Left ventricle myocardium superior (tissue), 1 donor: ENCODE results near the gene IL16. TPM values are rescaled to one million over a fixed set of nuclear protein-coding genes. Genes with fewer than 3 reads are reported as not detected.
A peak's percentile ranks its signal among the peaks of the same experiment; 100 is the strongest.
"Not testable (repeated sequence)": the region's sequence is repeated elsewhere in the genome, so short reads cannot be mapped to it uniquely, and the experiment has no call there.

Experiments used
- ATAC-seq: fragments of 200-7000 bp; cut with Tn5 transposase; one replicate; pipeline ENCODE4 v1.9.1; 2020; ENCODE audit warnings: mild to moderate bottlenecking, moderate library complexity
- DNase-seq: peaks from one replicate; pipeline ENCODE4 v3.0.0-alpha.2; 2020
- intact Hi-C: fragments of 100-400 bp; cut with micrococcal nuclease; formaldehyde crosslinking; loops from one replicate; pipeline ENCODE4 v1.11.0; 2022
- total RNA-seq: library from RNA; stranded (reverse); fragmentation: NEBNext Ultra II Directional; extraction: Animal tissue kit (Norgen Biotek cat#: 25700); gene quantifications from one replicate; pipeline ENCODE4 v1.2.1, GENCODE V29; 2021
- donor health status: DM: no; HTN: yes; CAD: no; lungs with severe emphysema.

The IL16 gene
- total RNA-seq, 1 donor from 2014 or later, result 5.5 TPM

DNA sequence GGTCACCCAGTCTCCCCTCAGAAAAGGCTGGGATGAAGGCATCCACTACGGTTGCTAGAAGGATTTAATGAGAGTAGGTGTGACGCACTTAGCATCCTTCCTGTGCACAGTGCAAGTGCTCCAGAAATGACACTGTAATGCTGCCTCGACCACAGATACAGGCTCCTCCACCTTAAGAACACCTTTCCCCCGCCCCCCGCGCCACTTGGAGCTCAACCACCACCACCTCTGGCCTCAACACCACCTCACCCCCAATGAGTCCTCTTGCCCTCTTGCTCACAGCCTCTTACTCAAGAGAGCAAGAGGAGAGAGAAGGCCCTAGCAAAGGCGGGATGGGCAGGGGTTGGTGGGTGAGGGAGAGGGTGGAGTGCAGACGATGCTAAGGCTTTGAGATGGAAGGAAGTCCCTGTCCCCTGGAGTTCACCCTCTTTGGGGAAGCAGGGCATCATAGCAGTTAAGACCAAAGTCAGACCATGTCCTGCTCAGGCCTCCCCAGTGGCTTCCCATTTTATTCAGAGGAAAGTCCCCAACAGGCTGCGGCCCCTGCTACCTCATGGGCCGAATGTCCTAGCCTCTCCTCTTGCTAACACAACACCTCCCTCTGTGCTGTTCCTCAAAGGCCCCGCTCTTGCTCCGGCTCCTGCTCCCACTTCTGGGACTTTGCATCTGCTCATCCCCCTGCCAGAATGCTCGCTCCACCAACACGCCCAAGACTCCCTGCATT, 118.9 kb downstream of the IL16 start:
- intact Hi-C loops, result no loop called here
- ATAC-seq (no peak), DNase-seq (no peak)

DNA sequence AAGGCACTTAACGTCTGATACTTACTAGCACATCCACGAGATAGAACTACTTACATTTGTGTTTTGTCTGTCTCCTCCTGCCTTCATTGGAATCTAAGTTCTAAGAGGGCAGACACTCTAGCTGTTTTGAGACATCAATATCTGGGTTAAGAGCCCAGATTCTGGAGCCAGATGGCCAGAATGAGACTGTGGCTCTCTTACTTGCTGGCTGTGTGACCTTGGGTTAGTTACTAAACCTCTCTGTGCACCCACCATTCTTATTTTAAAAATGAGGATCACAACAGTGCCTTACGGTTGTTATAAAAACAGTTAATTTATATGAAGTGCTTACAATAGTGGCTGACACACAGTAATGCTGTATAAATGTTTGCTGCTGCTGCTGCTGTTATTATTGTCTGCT, 119.6 kb downstream of the IL16 start:
- no peak for DNase-seq
- ATAC-seq, result no peak
- intact Hi-C loops, result no loop called here

GRCh38 chr15:81317642-81318017, 121.0 kb downstream of the IL16 start:
- DNase-seq, result no peak
- no peak for ATAC-seq
- intact Hi-C loops, result no loop called here

DNA sequence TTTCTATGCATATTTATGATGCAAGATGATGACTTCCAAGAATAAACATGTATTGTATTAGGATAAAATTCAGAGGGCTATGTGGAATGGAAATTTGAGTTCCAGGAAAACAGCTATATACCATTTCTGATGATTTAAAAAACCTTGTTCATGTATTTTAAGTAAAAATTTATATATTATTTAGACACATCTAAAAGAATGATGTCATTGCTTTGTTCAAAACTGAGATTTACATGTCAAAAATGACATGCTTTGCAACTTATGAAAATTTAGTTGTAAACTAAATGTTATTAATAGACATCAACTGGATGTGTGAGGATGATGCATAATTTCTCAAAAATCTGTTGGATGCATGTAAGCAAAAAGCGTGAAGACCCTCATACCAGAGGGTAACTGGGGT, 125.0 kb downstream of the IL16 start:
- ATAC-seq, result no peak
- no peak for DNase-seq
- intact Hi-C loops, result no loop called here

- intact Hi-C loops, result no loop called here
- no peak for ATAC-seq
- no peak for DNase-seq
Measured at GRCh38 chr15:81322676-81323253, 126.1 kb downstream of the IL16 start.

DNA sequence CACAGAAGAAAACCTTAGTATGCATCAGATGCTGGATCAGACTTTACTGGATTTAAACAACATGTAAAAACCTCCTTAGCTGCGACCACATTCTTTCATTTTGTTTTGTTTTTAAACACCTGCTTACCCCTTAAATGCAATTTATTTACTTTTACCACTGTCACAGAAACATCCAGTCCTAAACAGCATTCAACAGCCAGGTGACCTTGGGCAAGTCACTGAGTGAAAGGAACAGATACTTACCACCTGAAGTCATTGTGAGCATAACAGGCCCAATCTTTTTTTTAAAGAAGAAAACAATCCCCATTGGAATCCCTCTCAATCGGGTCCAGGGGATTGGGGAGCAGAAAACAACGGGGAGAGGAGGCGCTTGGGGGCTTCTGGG, 126.9 kb downstream of the IL16 start:
- intact Hi-C loops, result no loop called here
- ATAC-seq (no peak), DNase-seq (no peak)

- DNase-seq (peak; percentile 100), ATAC-seq (peak; percentile 100)
- intact Hi-C loops, result no loop called here
Measured at GRCh38 chr15:81323944-81324881, 127.5 kb downstream of the IL16 start, which contains the start of gene STARD5. Gene STARD5, minus strand, starts transcription at chr15:81324141. Its CDS starts 42 bp downstream, at chr15:81324099.

DNA sequence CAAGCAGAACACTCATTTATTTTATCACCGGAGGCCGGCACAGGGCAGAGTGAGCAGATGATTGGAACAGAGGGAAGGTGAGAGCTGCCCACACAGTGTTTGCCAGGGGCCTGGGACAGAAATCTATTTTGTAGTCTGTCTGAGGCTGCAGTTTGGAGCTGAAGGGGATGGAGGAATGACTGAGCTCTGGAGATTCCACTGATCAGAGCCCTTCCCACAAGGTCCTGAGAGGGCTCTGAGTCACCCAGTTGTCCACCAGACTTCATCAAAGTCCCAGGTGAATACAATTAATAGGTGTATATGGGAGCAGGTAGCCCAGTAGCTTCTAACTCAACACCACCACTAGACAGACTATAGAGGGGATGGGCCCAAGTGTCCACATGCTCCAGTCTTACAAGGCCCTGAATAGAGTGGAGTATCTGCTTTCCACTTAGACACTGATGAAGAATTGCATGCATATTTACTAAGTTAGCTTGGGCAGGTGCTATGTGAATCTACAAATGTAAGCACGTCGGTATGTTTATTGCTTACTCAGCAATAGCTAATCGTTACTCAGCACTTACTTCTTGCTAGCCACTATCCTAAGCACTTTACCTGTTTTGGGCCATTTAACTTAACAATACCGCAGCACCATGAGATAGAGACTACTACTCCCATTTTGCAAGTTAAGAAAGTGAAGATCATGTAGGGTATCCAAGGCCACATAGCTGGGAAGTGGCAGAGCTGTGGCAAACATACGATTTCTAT, 130.0 kb downstream of the IL16 start:
- DNase-seq, result no peak
- intact Hi-C loops, result no loop called here
- ATAC-seq, result no peak

GRCh38 chr15:81327516-81327915, 130.8 kb downstream of the IL16 start:
- intact Hi-C loops, result no loop called here
- no peak for DNase-seq
- no peak for ATAC-seq

DNA sequence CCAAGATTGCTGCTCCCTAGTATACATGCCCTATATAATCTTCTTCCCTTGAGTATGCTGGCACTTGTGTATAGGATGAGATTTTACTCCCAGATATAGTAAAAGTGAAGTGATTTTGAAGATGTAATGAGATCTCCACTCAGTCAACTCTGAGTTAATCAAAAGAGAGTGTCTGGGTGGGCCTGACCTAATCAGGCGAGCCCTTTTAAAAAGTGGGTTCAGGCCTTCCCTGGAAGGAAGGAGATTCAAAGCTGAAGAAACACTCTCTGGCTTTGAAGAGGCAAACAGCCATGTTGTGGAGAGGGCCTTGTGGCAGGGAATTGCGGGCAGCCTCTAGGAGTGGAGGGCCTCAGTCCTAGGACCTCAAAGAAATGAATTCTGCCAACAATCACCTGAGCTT, 132.8 kb downstream of the IL16 start:
- DNase-seq (no peak), ATAC-seq (no peak)
- intact Hi-C loops, result no loop called here

DNA sequence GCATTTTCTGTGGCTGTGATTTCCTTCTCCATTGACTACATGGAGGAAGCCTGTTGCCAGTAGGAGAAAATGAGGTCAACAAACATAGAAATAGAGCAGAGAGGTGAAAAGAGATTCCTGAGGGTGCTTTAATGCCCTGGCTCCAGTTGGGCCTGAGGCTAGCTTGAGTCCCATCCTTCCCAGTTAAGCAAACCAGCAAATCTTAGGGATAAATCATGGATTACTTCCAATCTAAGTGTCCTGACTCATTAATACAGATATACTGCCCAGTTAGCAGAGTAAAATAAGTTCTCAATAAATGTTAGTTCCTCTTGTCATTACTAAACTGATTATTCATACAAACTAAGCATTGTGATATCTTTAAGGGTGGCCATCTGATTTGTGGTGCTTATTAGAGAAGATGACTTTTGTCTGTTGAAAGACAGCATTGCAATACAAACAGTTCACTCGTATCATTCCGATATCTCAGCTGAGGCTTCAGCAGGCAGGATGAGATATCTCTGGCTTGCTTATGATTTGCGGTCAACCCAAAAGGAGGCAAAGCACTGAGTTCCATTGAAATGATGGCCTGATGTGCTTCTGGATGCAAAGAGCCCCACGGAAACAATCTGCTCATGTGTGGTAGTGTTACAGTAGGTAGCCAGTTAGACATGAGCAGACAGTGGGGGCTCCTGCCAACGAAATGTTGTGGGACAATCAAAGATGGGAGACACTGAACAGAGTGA, 133.8 kb downstream of the IL16 start:
- no peak for DNase-seq
- intact Hi-C loops, result no loop called here

DNA sequence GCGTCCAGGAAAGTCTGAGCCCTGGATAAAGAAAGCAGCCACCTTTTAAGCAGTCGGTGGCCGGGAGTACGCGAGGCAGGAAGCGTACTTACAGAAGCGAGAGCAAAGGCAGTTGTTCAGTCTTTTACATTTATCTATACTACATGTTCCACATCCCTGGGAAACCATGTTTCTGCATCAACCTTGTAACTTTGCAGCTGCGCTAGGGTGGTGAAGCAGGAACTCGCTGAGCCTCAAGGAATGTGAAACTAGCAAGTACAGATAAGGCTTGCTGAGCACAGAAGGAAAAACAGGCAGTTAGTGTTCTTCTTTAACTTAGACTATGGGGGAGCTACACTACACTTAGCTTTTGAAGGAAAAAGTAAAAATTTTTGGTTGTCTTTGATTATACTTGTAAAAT, 134.5 kb downstream of the IL16 start:
- ATAC-seq, intact Hi-C loops, DNase-seq: not testable (repeated sequence)

More for the DNA sequence above, 133.8 kb downstream of the IL16 start:
- ATAC-seq, result no peak

GRCh38 chr15:81331600-81331999, 134.9 kb downstream of the IL16 start:
- ATAC-seq, result no peak
- intact Hi-C loops, result no loop called here
- DNase-seq, result no peak

DNA sequence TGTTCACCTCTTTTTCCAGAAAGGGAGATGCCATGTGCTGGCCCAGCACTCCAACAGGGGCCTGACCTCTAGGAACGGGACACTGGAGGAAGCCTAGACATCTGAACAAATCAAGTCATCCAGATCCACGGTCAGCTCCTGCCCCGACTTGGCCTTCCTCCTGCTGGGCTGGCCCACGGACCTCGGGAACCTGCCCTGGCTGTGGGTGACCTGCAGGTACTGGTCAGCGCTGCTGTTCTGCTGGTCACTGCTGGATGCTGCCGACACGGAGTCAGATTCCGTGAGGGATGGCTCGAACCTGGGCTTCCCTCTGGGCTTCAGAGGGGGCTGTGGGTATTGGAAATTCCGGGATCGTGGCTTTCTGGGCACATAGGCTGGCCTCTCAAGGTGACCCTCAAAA, 135.6 kb downstream of the IL16 start:
- intact Hi-C loops, result no loop called here
- DNase-seq (no peak), ATAC-seq (no peak)

DNA sequence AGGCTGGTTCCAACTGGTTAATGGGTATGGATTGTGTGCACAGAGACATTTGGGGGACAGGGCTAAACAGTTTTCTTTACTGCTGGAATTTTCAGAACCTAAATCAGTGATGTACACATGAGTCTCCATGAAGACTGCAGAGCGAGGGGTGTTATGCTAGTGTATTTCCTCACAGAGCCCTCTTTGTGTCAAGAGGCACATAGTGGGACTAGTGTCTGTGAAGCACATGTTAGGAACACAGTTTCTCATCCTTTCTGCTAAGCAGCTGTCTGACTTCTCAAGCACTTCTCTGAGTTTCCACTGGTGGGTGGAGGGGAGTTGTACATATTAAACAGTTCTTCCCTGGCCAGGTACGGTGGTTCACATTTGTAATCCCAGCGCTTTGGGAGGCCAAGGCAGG, 136.7 kb downstream of the IL16 start:
- ATAC-seq (no peak), DNase-seq (no peak)
- intact Hi-C loops, result no loop called here

DNA sequence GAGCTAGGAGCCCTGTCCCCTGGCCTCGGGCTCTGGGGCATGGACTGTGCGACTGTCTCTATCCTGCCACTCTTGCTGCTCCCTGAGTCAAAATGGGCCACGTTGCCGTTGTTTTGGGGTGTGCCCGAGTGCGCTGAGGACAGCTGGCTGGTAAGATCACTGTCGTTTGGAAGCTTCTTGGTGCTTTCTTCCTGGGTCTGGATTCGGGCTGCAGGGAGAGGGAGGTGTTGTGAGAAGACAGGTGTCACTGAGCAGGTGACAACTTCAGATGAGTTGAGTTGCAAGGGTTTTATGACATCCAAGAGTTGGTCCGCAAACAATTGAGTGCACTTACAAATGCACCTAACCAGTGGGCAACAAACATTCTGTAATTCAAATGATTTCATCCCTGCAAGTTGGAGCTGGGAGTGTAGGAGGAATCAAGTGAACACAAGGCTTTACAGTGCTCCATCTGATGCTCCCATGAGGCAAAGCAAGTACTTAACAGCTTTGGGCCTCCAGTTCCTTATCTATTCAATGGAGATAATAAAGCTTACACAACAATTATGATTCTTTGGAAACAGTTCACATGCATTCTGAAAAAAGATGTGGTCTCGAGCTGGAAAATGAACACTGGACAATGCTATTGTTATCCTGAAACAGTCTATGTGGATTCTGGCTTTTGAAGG, 138.2 kb downstream of the IL16 start:
- ATAC-seq (peak; percentile 41), DNase-seq (no peak)
- intact Hi-C loops, result no loop called here

DNA sequence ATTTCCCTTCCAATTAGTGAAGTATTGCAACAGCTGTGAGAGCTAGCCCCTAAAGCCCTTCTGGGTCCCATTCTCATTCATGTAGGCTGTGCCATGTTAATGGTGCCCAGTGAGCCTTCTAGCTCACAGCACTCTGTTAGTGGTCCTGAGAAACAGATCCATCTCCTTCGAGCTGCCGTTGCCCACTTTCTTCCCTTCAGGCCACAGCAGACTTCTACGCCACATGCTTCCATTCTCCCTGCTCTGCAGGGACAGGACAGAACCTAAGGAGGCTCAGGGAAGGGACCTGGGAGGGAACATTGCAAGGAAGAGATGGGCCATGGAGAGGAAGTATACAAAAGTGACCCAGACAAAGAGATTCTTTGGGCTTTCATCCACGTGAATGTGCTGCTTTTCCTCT, 139.0 kb downstream of the IL16 start:
- intact Hi-C loops, result no loop called here
- no peak for DNase-seq

DNA sequence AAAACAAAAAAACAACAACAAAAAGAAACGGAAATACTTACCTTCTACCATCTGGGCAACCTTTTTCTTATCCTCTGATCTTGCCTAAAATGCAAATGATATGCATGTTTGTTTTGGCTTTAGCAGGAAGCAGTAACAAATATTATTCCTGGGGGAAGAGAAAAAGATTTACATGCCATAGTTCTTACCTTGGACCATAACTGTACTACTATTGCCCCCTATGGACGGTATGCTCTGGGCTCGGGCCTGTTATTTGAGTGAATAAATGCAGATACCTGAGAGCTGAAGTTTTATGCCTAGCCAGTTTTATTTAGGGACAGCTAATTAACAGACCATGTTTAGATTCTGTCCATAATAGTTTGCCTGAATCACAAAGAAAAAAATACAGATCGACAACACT, 139.9 kb downstream of the IL16 start:
- intact Hi-C loops, result no loop called here
- DNase-seq, result no peak
- no peak for ATAC-seq

More for the DNA sequence above, 139.0 kb downstream of the IL16 start:
- ATAC-seq, result no peak
